HG02970 (cell line): ENCODE results near the gene COA7.

Source experiments
- ATAC-seq: cut with Tn5 transposase; IDR thresholded peaks from one replicate; pipeline ENCODE4 v1.9.1; 2021; ENCODE audit warnings: mild to moderate bottlenecking, moderate library complexity, moderate number of reproducible peaks; ENCODE audit not compliant: unreplicated experiment, low FRiP score

The COA7 gene

GRCh38 chr1:52674497-52675384 lies 23.4 kb downstream of the COA7 start:
- ATAC-seq = no peak

- ATAC-seq = no peak
Observed at GRCh38 chr1:52673513-52673912, 24.6 kb downstream of the COA7 start.

GRCh38 chr1:52672946-52673345 lies 25.2 kb downstream of the COA7 start:
- no peak for ATAC-seq

- ATAC-seq = no peak
Observed at GRCh38 chr1:52670604-52671003, 27.5 kb downstream of the COA7 start.

- no peak for ATAC-seq
Observed at GRCh38 chr1:52669696-52670095, 28.5 kb downstream of the COA7 start.

- no peak for ATAC-seq
Observed at GRCh38 chr1:52668711-52669110, 29.4 kb downstream of the COA7 start.

GRCh38 chr1:52667984-52668383 lies 30.2 kb downstream of the COA7 start:
- no peak for ATAC-seq

GRCh38 chr1:52667290-52667689 lies 30.9 kb downstream of the COA7 start:
- ATAC-seq = no peak

GRCh38 chr1:52665006-52665941 lies 32.9 kb downstream of the COA7 start:
- no peak for ATAC-seq

GRCh38 chr1:52663716-52664115 lies 34.4 kb downstream of the COA7 start:
- ATAC-seq = no peak

- no peak for ATAC-seq
Observed at GRCh38 chr1:52662645-52663313, 35.4 kb downstream of the COA7 start.

- ATAC-seq = no peak
Observed at GRCh38 chr1:52660807-52661206, 37.3 kb downstream of the COA7 start.

GRCh38 chr1:52659851-52660596 lies 38.1 kb downstream of the COA7 start:
- ATAC-seq = no peak

GRCh38 chr1:52659356-52659755 lies 38.8 kb downstream of the COA7 start:
- ATAC-seq = no peak

GRCh38 chr1:52658795-52659194 lies 39.4 kb downstream of the COA7 start:
- ATAC-seq = no peak

GRCh38 chr1:52657702-52658101 lies 40.4 kb downstream of the COA7 start:
- no peak for ATAC-seq

GRCh38 chr1:52654063-52654462 lies 44.1 kb downstream of the COA7 start:
- ATAC-seq = no peak

GRCh38 chr1:52653207-52653849 lies 44.8 kb downstream of the COA7 start:
- ATAC-seq = no peak

- no peak for ATAC-seq
Observed at GRCh38 chr1:52651904-52652303, 46.2 kb downstream of the COA7 start.

- ATAC-seq = no peak
Observed at GRCh38 chr1:52645261-52645660, 52.9 kb downstream of the COA7 start.
